H9 (cell line): ENCODE measurements around the gene CELA2B. TPM values are rescaled to one million over a fixed set of nuclear protein-coding genes. Genes with fewer than 3 reads are reported as not detected.
"Not testable (repeated sequence)": the region's sequence is repeated elsewhere in the genome, so short reads cannot be mapped to it uniquely, and the experiment has no call there.

ENCODE experiments used
- DNase-seq: peaks from one replicate; pipeline ENCODE4 v3.0.0-alpha.2; 2017
- H2AFZ ChIP-seq: one replicate; pipeline ENCODE4 v1.6.1; 2013; ENCODE audit warnings: mild to moderate bottlenecking, low read length, control low read depth, moderate library complexity
- H2AK5ac ChIP-seq: 2 replicates; pipeline ENCODE4 v1.6.1; 2013; ENCODE audit warnings: low read length, control low read depth, mixed read lengths; ENCODE audit not compliant: insufficient read length
- H2BK120ac ChIP-seq: one replicate; pipeline ENCODE4 v1.6.1; 2013; ENCODE audit warnings: low read depth, mild to moderate bottlenecking, low read length, control low read depth, inconsistent platforms; ENCODE audit not compliant: poor library complexity, severe bottlenecking
- H2BK12ac ChIP-seq: 2 replicates; pipeline ENCODE4 v1.6.1; 2013; ENCODE audit warnings: low read length, control low read depth, mixed read lengths, low read depth; ENCODE audit not compliant: insufficient read length
- H2BK15ac ChIP-seq: 2 replicates; pipeline ENCODE4 v1.6.1; 2013; ENCODE audit warnings: low read depth, low read length, control low read depth
- H2BK20ac ChIP-seq: one replicate; pipeline ENCODE4 v1.6.1; 2013; ENCODE audit warnings: low read depth, mild to moderate bottlenecking, low read length, control low read depth, inconsistent platforms; ENCODE audit not compliant: poor library complexity, severe bottlenecking
- H2BK5ac ChIP-seq: 2 replicates; pipeline ENCODE4 v1.6.1; 2013; ENCODE audit warnings: low read length, control low read depth, mixed read lengths; ENCODE audit not compliant: insufficient read length
- H3K14ac ChIP-seq: 2 replicates; pipeline ENCODE4 v1.6.1; 2013; ENCODE audit warnings: low read length, control low read depth; ENCODE audit not compliant: insufficient read depth
- H3K18ac ChIP-seq: 2 replicates; pipeline ENCODE4 v1.6.1; 2013; ENCODE audit warnings: low read depth, mild to moderate bottlenecking, mixed read lengths, low read length, control low read depth; ENCODE audit not compliant: insufficient read length
- H3K23ac ChIP-seq: 2 replicates; pipeline ENCODE4 v1.6.1; 2013; ENCODE audit warnings: low read length, control low read depth, mixed read lengths, low read depth; ENCODE audit not compliant: insufficient read length
- H3K23me2 ChIP-seq: 2 replicates; pipeline ENCODE4 v1.6.1; 2013; ENCODE audit warnings: low read depth, mild to moderate bottlenecking, mixed read lengths, low read length, control low read depth; ENCODE audit not compliant: insufficient read length, poor library complexity, severe bottlenecking
- H3K27ac ChIP-seq: 2 replicates; pipeline ENCODE4 v1.5.1; 2013; ENCODE audit warnings: low read length, control low read depth, mixed read lengths, low read depth; ENCODE audit not compliant: insufficient read length
- H3K27me3 ChIP-seq: 2 replicates; pipeline ENCODE4 v1.6.1; 2013; ENCODE audit warnings: low read length, control low read depth, inconsistent platforms; ENCODE audit not compliant: insufficient read depth
- H3K4ac ChIP-seq: 2 replicates; pipeline ENCODE4 v1.6.1; 2013; ENCODE audit warnings: low read depth, mild to moderate bottlenecking, control low read depth, inconsistent platforms, low read length, moderate library complexity
- H3K4me1 ChIP-seq: 2 replicates; pipeline ENCODE4 v1.6.1; 2013; ENCODE audit warnings: low read length, control low read depth, inconsistent platforms; ENCODE audit not compliant: insufficient read depth
- H3K4me2 ChIP-seq: 2 replicates; pipeline ENCODE4 v1.6.1; 2013; ENCODE audit warnings: low read length, control low read depth, mixed read lengths; ENCODE audit not compliant: insufficient read length, insufficient read depth
- H3K56ac ChIP-seq: 2 replicates; pipeline ENCODE4 v1.6.1; 2013; ENCODE audit warnings: low read depth, mild to moderate bottlenecking, mixed read lengths, low read length, control low read depth; ENCODE audit not compliant: insufficient read length
- H3K79me1 ChIP-seq: 2 replicates; pipeline ENCODE4 v1.6.1; 2013; ENCODE audit warnings: low read depth, mild to moderate bottlenecking, moderate library complexity, low read length, control low read depth, inconsistent platforms; ENCODE audit not compliant: insufficient read depth, poor library complexity, severe bottlenecking
- H3K79me2 ChIP-seq: 2 replicates; pipeline ENCODE4 v1.6.1; 2013; ENCODE audit warnings: low read length, control low read depth, inconsistent platforms; ENCODE audit not compliant: insufficient read depth
- H3K9ac ChIP-seq: 2 replicates; pipeline ENCODE4 v1.6.1; 2013; ENCODE audit warnings: low read length, control low read depth, mixed read lengths; ENCODE audit not compliant: insufficient read length; ENCODE audit errors: extremely low read depth
- H3K9me3 ChIP-seq: one replicate; pipeline ENCODE4 v1.6.1; 2013; ENCODE audit warnings: low read depth, low read length, inconsistent platforms; ENCODE audit not compliant: control insufficient read depth
- H3T11ph ChIP-seq: one replicate; pipeline ENCODE4 v1.6.1; 2013; ENCODE audit warnings: mild to moderate bottlenecking, low read length, control low read depth, inconsistent platforms
- H4K20me1 ChIP-seq: one replicate; pipeline ENCODE4 v1.6.1; 2013; ENCODE audit not compliant: control insufficient read depth, insufficient read length, insufficient read depth
- H4K5ac ChIP-seq: 2 replicates; pipeline ENCODE4 v1.6.1; 2013; ENCODE audit warnings: low read depth, mild to moderate bottlenecking, mixed read lengths, low read length, control low read depth; ENCODE audit not compliant: insufficient read length
- H4K8ac ChIP-seq: replicated peaks from 2 replicates; pipeline ENCODE4 v1.6.1; 2013; ENCODE audit warnings: low read length, control low read depth, mixed read lengths, low read depth; ENCODE audit not compliant: insufficient read length
- H4K91ac ChIP-seq: 2 replicates; pipeline ENCODE4 v1.6.1; 2013; ENCODE audit warnings: low read depth, mild to moderate bottlenecking, moderate library complexity, mixed read lengths, low read length, control low read depth; ENCODE audit not compliant: insufficient read length
- H3K27ac Mint-ChIP-seq, 3 experiments: 2 replicates in 2 of 3; 3 replicates in 1 of 3; pipeline ENCODE4 v1.8.0; 2020 to 2021; ENCODE audit warnings: mixed read lengths in 3 of 3, mild to moderate bottlenecking in 1 of 3, moderate library complexity in 1 of 3
- H3K27me3 Mint-ChIP-seq: 2 replicates; pipeline ENCODE4 v1.8.0; 2021; ENCODE audit warnings: low read depth, mild to moderate bottlenecking, moderate library complexity, mixed read lengths
- H3K36me3 Mint-ChIP-seq, 3 experiments: 2 replicates in 2 of 3; 3 replicates in 1 of 3; pipeline ENCODE4 v1.8.0; 2020 to 2021; ENCODE audit warnings: low read depth in 3 of 3, mixed read lengths in 3 of 3; ENCODE audit not compliant: insufficient read depth in 1 of 3
- H3K4me1 Mint-ChIP-seq, 2 experiments: 2 replicates each; pipeline ENCODE4 v1.8.0; 2020; ENCODE audit warnings: mixed read lengths in 2 of 2
- H3K4me3 Mint-ChIP-seq, 2 experiments: 2 replicates in 1 of 2; 3 replicates in 1 of 2; pipeline ENCODE4 v1.8.0; 2020 to 2021; ENCODE audit warnings: mild to moderate bottlenecking in 2 of 2, mixed read lengths in 2 of 2, moderate library complexity in 1 of 2
- H3K9me3 Mint-ChIP-seq, 2 experiments: 2 replicates in 1 of 2; 3 replicates in 1 of 2; pipeline ENCODE4 v1.8.0; 2020; ENCODE audit warnings: mild to moderate bottlenecking in 2 of 2, mixed read lengths in 2 of 2, moderate library complexity in 1 of 2
- WGBS: extraction: QIAGEN DNeasy Blood & Tissue Kit; methylation state at CpG from one replicate; pipeline ENCODE4 v1.1.7; 2013; ENCODE audit warnings: missing lambda C conversion rate, low lambda C conversion rate, mixed read lengths; ENCODE audit not compliant: insufficient read length; ENCODE audit errors: extremely low coverage; 5-methylcytosine and 5-hydroxymethylcytosine counted together
- total RNA-seq: library from RNA; stranded (reverse); gene quantifications from 2 replicates; pipeline ENCODE4 v1.2.1, GENCODE V29; 2021

The CELA2B gene
- total RNA-seq, 1 experiment from 2014 or later, result not detected

GRCh38 chr1:15463926-15464322, 12.0 kb upstream of the CELA2B start:
- not testable (repeated sequence) for H3K23me2 ChIP-seq, H4K8ac ChIP-seq, H2BK20ac ChIP-seq, H3K56ac ChIP-seq, H3K27me3 ChIP-seq, H4K5ac ChIP-seq, H3K36me3 Mint-ChIP-seq, H3K9me3 ChIP-seq, H3K4ac ChIP-seq, H3K27ac Mint-ChIP-seq, H2BK15ac ChIP-seq, H2AFZ ChIP-seq, H2BK12ac ChIP-seq, H3T11ph ChIP-seq, H3K4me2 ChIP-seq, H2BK5ac ChIP-seq, H4K91ac ChIP-seq, H3K4me3 Mint-ChIP-seq, H2AK5ac ChIP-seq, H3K4me1 ChIP-seq, H3K9me3 Mint-ChIP-seq, H3K27ac ChIP-seq, DNase-seq, H2BK120ac ChIP-seq, H3K18ac ChIP-seq, H3K9ac ChIP-seq, H3K14ac ChIP-seq, H3K27me3 Mint-ChIP-seq, H3K79me2 ChIP-seq, H3K79me1 ChIP-seq, H3K23ac ChIP-seq, H4K20me1 ChIP-seq
- peaks cover 4 to 15% of the 10 kb centered on the region in 2 experiments; a peak in 3 of 4 replicates for H3K4me1 Mint-ChIP-seq
- WGBS, result no CpG with 5 or more reads among the region's 5 CpGs
